SU-DHL-6 (cell line): ENCODE measurements around the gene ENOX1.

ENCODE experiments used
- H2AFZ ChIP-seq: fragments of 200-600 bp; sonication (generic); 2 replicates; pipeline ENCODE4 v1.6.1; 2014; ENCODE audit warnings: low read depth, mild to moderate bottlenecking, moderate library complexity, mixed read lengths, antibody characterized with exemption, low read length; ENCODE audit not compliant: severe bottlenecking
- H3F3A ChIP-seq: fragments of 200-600 bp; shearing (Covaris generic); 2 replicates; pipeline ENCODE4 v1.6.0; 2016; ENCODE audit warnings: antibody characterized with exemption, mild to moderate bottlenecking; ENCODE audit not compliant: insufficient read depth
- H3K27ac ChIP-seq: fragments of 200-600 bp; sonication (generic); 2 replicates; pipeline ENCODE4 v1.5.1; 2016; ENCODE audit warnings: low read depth, mild to moderate bottlenecking, low read length, moderate library complexity, mixed read lengths
- H3K27me3 ChIP-seq: fragments of 200-600 bp; sonication (generic), shearing (Covaris generic); 2 replicates; pipeline ENCODE4 v1.6.0; 2014; ENCODE audit warnings: mild to moderate bottlenecking, low read length
- H3K36me3 ChIP-seq: fragments of 200-600 bp; sonication (generic); 2 replicates; pipeline ENCODE4 v1.6.1; 2014; ENCODE audit warnings: mild to moderate bottlenecking, low read length, mixed read lengths
- H3K4me2 ChIP-seq: fragments of 300-600, 200-600 bp; shearing (Covaris generic), sonication (generic); 2 replicates; pipeline ENCODE4 v1.6.0; 2014; ENCODE audit warnings: low read length, low read depth, mild to moderate bottlenecking; ENCODE audit not compliant: poor library complexity, severe bottlenecking
- H3K4me3 ChIP-seq: fragments of 200-600 bp; sonication (generic); 2 replicates; pipeline ENCODE4 v1.5.1; 2014; ENCODE audit warnings: antibody characterized with exemption, low read length, mild to moderate bottlenecking, mixed read lengths; ENCODE audit not compliant: insufficient read depth, poor library complexity, severe bottlenecking
- H3K79me2 ChIP-seq: fragments of 200-600 bp; sonication (generic); 2 replicates; pipeline ENCODE4 v1.6.1; 2014; ENCODE audit warnings: mild to moderate bottlenecking, low read length, moderate library complexity; ENCODE audit not compliant: insufficient read depth
- H3K9ac ChIP-seq: fragments of 200-600 bp; sonication (generic); 2 replicates; pipeline ENCODE4 v1.7.0; 2014; ENCODE audit warnings: mild to moderate bottlenecking, low read length
- H3K9me2 ChIP-seq: fragments of 200-600 bp; sonication (generic); replicated peaks from 2 replicates; pipeline ENCODE4 v1.6.1; 2014; ENCODE audit warnings: low read length; ENCODE audit not compliant: insufficient read depth
- H3K9me3 ChIP-seq: fragments of 200-600 bp; sonication (generic); 2 replicates; pipeline ENCODE4 v1.6.1; 2014; ENCODE audit warnings: low read length, mixed read lengths; ENCODE audit not compliant: insufficient read depth
- H4K20me1 ChIP-seq: fragments of 200-600 bp; sonication (generic); 2 replicates; pipeline ENCODE4 v1.6.1; 2014; ENCODE audit warnings: low read depth, mild to moderate bottlenecking, antibody characterized with exemption, low read length, moderate library complexity, mixed read lengths
- CTCF ChIP-seq: fragments of 200-600 bp; sonication (generic); IDR thresholded peaks from one replicate; pipeline ENCODE4 v1.5.1; 2017; ENCODE audit warnings: antibody characterized with exemption, mild to moderate bottlenecking, low read length, moderate library complexity; ENCODE audit not compliant: insufficient read depth, poor library complexity, severe bottlenecking
- EZH2phosphoT487 ChIP-seq: fragments of 200-600 bp; sonication (generic), shearing (Covaris generic); conservative IDR thresholded peaks from 2 replicates; pipeline ENCODE4 v1.6.1; 2018; ENCODE audit warnings: mild to moderate bottlenecking, antibody characterized with exemption, low read length, moderate library complexity, mixed read lengths

Gene ENOX1

GRCh38 chr13:43347877-43348276 lies 438.9 kb downstream of the ENOX1 start:
- H3K9ac ChIP-seq = no peak overlapping the region
- H3F3A ChIP-seq = no peaks in the 10 kb centered on the region
- no peaks in the 10 kb centered on the region for H3K27me3 ChIP-seq
- H3K9me3 ChIP-seq = no peaks in the 10 kb centered on the region
- no peak overlapping the region for H3K27ac ChIP-seq
- H2AFZ ChIP-seq = no peak overlapping the region
- no peaks in the 10 kb centered on the region for H4K20me1 ChIP-seq
- H3K4me2 ChIP-seq = no peak overlapping the region
- H3K9me2 ChIP-seq = no peaks in the 10 kb centered on the region
- no peak overlapping the region for H3K4me3 ChIP-seq
- no peaks in the 10 kb centered on the region for H3K36me3 ChIP-seq
- H3K79me2 ChIP-seq = no peaks in the 10 kb centered on the region
- TF ChIP-seq EZH2phosphoT487 (no peak), CTCF (no peak)

GRCh38 chr13:43346427-43346826 lies 440.3 kb downstream of the ENOX1 start:
- H4K20me1 ChIP-seq = no peaks in the 10 kb centered on the region
- no peaks in the 10 kb centered on the region for H3K79me2 ChIP-seq
- H2AFZ ChIP-seq = no peak overlapping the region
- H3K9ac ChIP-seq = no peak overlapping the region
- H3F3A ChIP-seq = no peaks in the 10 kb centered on the region
- no peaks in the 10 kb centered on the region for H3K36me3 ChIP-seq
- no peak overlapping the region for H3K4me3 ChIP-seq
- H3K27ac ChIP-seq = no peak overlapping the region
- no peak for TF ChIP-seq EZH2phosphoT487
- no peak for TF ChIP-seq CTCF
- H3K4me2 ChIP-seq = no peak overlapping the region
- H3K27me3 ChIP-seq = no peaks in the 10 kb centered on the region
- H3K9me2 ChIP-seq = no peaks in the 10 kb centered on the region
- H3K9me3 ChIP-seq = no peaks in the 10 kb centered on the region

- Histone ChIP-seq H3K27ac (no peak overlapping the region), H3K4me2 (no peak overlapping the region), H3K27me3 (no peaks in the 10 kb centered on the region), H2AFZ (no peak overlapping the region), H3K79me2 (no peaks in the 10 kb centered on the region), H3K9me3 (no peaks in the 10 kb centered on the region), H3K9ac (no peak overlapping the region), H3K36me3 (no peaks in the 10 kb centered on the region), H3F3A (no peaks in the 10 kb centered on the region), H4K20me1 (no peaks in the 10 kb centered on the region), H3K9me2 (no peaks in the 10 kb centered on the region), H3K4me3 (no peak overlapping the region)
- TF ChIP-seq EZH2phosphoT487 = no peak
- no peak for TF ChIP-seq CTCF
These were observed 443.1 kb downstream of the ENOX1 start for GRCh38 chr13:43343645-43344044.
